Endodermal cell (in vitro differentiated cells): Measurements from ENCODE around the gene HSPG2. TPM values are rescaled to one million over a fixed set of nuclear protein-coding genes. Genes with fewer than 3 reads are reported as not detected.
A peak's percentile ranks its signal among the peaks of the same experiment; 100 is the strongest.

Experiments
- DNase-seq: peaks from one replicate; pipeline ENCODE4 v3.0.0-alpha.2; 2017
- H3K27ac ChIP-seq: 2 replicates; pipeline ENCODE4 v1.5.1; 2013; ENCODE audit warnings: mild to moderate bottlenecking, low read depth, low read length, moderate library complexity
- H3K27me3 ChIP-seq: 2 replicates; pipeline ENCODE4 v1.6.1; 2013; ENCODE audit warnings: mild to moderate bottlenecking, low read length, moderate library complexity; ENCODE audit not compliant: insufficient read depth, control insufficient read depth, poor library complexity, severe bottlenecking
- H3K36me3 ChIP-seq: 2 replicates; pipeline ENCODE4 v1.7.0; 2013; ENCODE audit warnings: mild to moderate bottlenecking, low read length, moderate library complexity; ENCODE audit not compliant: control insufficient read depth, insufficient read depth
- H3K4me1 ChIP-seq: one replicate; pipeline ENCODE4 v1.7.0; 2013; ENCODE audit warnings: low read length; ENCODE audit not compliant: control insufficient read depth, insufficient read depth
- H3K4me3 ChIP-seq: 2 replicates; pipeline ENCODE4 v1.5.1; 2013; ENCODE audit warnings: mild to moderate bottlenecking, low read length, moderate library complexity
- H3K9ac ChIP-seq: 2 replicates; pipeline ENCODE4 v1.6.1; 2013; ENCODE audit warnings: mild to moderate bottlenecking, low read length, moderate library complexity; ENCODE audit not compliant: poor library complexity, severe bottlenecking; ENCODE audit errors: extremely low read depth
- H3K9me3 ChIP-seq: 2 replicates; pipeline ENCODE4 v1.6.1; 2013; ENCODE audit warnings: mild to moderate bottlenecking, low read length, moderate library complexity; ENCODE audit not compliant: control insufficient read depth
- H3K27ac Mint-ChIP-seq: 2 replicates; pipeline ENCODE4 v1.8.0; 2020; ENCODE audit warnings: mixed read lengths
- H3K27me3 Mint-ChIP-seq: 2 replicates; pipeline ENCODE4 v1.8.0; 2021; ENCODE audit warnings: mild to moderate bottlenecking, mixed read lengths; ENCODE audit not compliant: insufficient read depth
- H3K36me3 Mint-ChIP-seq: 2 replicates; pipeline ENCODE4 v1.8.0; 2020; ENCODE audit warnings: low read depth, mixed read lengths
- H3K4me1 Mint-ChIP-seq: 2 replicates; pipeline ENCODE4 v1.8.0; 2020; ENCODE audit warnings: mixed read lengths
- H3K4me3 Mint-ChIP-seq: 2 replicates; pipeline ENCODE4 v1.8.0; 2020; ENCODE audit warnings: mild to moderate bottlenecking, moderate library complexity, mixed read lengths
- H3K9me3 Mint-ChIP-seq: 2 replicates; pipeline ENCODE4 v1.8.0; 2020; ENCODE audit warnings: mild to moderate bottlenecking, mixed read lengths
- WGBS, 2 experiments: methylation state at CpG; one replicate each; pipeline versions ENCODE4 v1.1.5 to v1.1.7; 2013; ENCODE audit warnings: missing lambda C conversion rate in 2 of 2, mixed read lengths in 1 of 2; ENCODE audit not compliant: insufficient coverage in 1 of 2, insufficient read length in 1 of 2; 5-methylcytosine and 5-hydroxymethylcytosine counted together
- total RNA-seq, 2 donors: library from RNA; stranded (reverse); fragmentation: NEBNext Ultra II Directional in 1 of 2; extraction: Animal tissue kit (Norgen Biotek cat#: 25700) in 1 of 2; gene quantifications; 2 replicates in 1 of 2; 3 replicates in 1 of 2; pipeline ENCODE4 v1.2.1, GENCODE V29; 2021
- TF ChIP-seq, protein P1 (sequence below): fragments of 200-600 bp; sonication (generic); conservative IDR thresholded peaks from 2 replicates; pipeline ENCODE4 v1.5.0; 2021; ENCODE audit warnings: antibody characterized with exemption, mild to moderate bottlenecking

The HSPG2 gene
- total RNA-seq, 2 donors from 2014 or later: 222 to 227 TPM

DNA sequence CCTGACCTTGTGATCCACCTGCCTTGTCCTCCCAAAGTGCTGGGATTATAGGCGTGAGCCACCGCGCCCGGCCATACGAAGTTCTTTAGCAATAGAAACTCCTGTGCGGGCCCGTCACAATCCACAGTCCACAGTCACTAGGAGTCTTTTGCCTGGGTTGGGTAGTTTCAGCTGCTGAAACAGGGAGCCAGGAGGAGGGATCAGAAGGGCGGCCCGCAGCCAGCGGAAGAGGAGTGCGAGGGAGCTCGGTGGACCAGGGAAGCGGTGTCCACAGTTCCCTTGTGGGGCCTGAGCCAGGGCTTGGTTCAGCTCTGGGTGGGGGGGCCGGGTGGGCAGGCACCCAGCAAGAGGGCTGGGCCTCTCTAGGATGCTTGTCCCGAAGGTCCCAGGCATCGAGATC lies 17.9 kb upstream of the HSPG2 start:
- peaks cover 12% of the 10 kb centered on the region for H3K4me1 Mint-ChIP-seq
- no peak overlapping the region for H3K27ac Mint-ChIP-seq
- no peaks in the 10 kb centered on the region for H3K36me3 Mint-ChIP-seq
- Histone ChIP-seq H3K4me3 (no peak overlapping the region), H3K9ac (no peak overlapping the region), H3K36me3 (no peaks in the 10 kb centered on the region), H3K27ac (no peak overlapping the region), H3K27me3 (no peaks in the 10 kb centered on the region), H3K4me1 (peaks cover 13% of the 10 kb centered on the region), H3K9me3 (no peaks in the 10 kb centered on the region)
- TF ChIP-seq, protein P1, sequence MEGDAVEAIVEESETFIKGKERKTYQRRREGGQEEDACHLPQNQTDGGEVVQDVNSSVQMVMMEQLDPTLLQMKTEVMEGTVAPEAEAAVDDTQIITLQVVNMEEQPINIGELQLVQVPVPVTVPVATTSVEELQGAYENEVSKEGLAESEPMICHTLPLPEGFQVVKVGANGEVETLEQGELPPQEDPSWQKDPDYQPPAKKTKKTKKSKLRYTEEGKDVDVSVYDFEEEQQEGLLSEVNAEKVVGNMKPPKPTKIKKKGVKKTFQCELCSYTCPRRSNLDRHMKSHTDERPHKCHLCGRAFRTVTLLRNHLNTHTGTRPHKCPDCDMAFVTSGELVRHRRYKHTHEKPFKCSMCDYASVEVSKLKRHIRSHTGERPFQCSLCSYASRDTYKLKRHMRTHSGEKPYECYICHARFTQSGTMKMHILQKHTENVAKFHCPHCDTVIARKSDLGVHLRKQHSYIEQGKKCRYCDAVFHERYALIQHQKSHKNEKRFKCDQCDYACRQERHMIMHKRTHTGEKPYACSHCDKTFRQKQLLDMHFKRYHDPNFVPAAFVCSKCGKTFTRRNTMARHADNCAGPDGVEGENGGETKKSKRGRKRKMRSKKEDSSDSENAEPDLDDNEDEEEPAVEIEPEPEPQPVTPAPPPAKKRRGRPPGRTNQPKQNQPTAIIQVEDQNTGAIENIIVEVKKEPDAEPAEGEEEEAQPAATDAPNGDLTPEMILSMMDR: no peak
- no peak for DNase-seq
- peaks cover 1% of the 10 kb centered on the region for H3K27me3 Mint-ChIP-seq
- 89 to 91% methylated on average over 11 to 16 of the region's 16 CpGs for WGBS, 2 experiments
- H3K4me3 Mint-ChIP-seq: no peak overlapping the region
- H3K9me3 Mint-ChIP-seq: no peaks in the 10 kb centered on the region

DNA sequence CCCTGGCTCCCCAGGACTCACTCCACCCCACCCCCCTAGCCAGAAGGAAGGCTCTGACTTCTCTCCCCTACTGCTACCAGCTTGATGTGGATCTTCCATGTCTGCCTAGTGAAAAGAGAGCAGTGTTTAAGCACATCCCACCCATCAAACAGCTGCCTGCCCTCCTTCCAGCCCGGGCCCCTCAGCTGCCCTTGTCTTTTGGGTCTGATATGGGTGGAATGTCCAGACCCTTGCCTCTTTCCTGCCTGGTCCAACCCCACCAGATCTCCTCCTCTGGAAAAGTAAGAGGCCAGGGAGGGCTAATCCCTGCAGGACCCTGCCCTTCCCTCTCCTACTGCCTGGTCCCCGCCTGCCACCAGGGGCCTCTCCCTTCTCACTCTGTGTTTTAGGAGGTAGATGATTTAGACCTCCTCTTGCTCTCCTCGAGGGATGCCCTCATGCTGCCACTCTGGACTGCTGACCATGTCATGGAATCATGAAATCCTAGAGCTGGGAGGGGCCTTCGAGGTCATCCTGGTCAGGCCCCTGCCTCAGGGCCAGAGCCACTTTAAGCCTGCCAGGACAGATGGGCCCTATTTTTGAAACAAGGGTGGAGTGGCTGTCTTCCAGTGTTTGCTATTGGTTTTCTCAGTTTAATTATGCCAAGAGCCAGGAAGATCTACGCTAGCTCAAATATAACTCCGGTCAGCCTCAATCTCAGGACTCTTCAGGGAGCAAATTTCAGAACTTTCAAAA lies 15.8 kb upstream of the HSPG2 start:
- no peaks in the 10 kb centered on the region for H3K27me3 Mint-ChIP-seq
- no peak overlapping the region for H3K27ac Mint-ChIP-seq
- peak; percentile 71 for DNase-seq
- Histone ChIP-seq H3K27ac (no peak overlapping the region), H3K36me3 (no peaks in the 10 kb centered on the region), H3K4me1 (peaks cover 13% of the 10 kb centered on the region), H3K27me3 (no peaks in the 10 kb centered on the region), H3K9me3 (no peaks in the 10 kb centered on the region), H3K4me3 (no peak overlapping the region), H3K9ac (no peak overlapping the region)
- H3K36me3 Mint-ChIP-seq: no peaks in the 10 kb centered on the region
- WGBS, 2 experiments: 84 to 92% methylated on average over 5 to 6 of the region's 6 CpGs
- no peak overlapping the region for H3K4me3 Mint-ChIP-seq
- TF ChIP-seq, protein P1: peak; percentile 71
- H3K4me1 Mint-ChIP-seq: peaks cover 12% of the 10 kb centered on the region
- H3K9me3 Mint-ChIP-seq: no peaks in the 10 kb centered on the region

DNA sequence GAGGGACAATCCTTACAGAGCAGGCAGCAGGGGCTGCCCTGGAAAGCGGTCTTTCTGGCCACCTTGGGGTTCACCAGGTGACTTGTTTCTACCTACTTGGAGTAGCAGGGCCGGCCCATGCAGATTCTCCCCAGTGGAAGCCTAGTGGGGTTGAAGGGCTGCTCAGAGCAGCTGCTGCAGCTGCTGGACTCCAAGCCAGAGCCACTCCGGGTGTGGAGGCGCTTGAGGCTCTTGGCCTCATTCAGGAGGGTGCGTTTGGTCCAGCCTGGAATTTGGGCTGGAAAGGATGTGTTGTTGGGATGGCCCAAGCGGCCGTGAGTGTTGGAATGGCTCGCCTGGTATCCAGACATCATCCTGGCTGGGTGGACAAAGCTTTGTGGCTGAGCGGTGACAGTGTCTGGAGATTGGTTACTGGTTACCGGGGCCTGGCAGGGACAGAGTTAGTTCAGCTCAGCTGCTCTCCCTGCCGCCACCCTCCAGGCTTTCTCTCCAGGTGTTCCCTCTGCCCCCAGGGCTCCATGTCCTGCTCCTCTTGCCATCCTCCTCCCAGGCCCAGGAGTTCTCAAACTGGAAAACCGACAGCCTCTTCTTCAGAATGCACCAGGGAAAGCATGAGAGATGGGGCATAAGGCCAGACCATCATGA lies 14.2 kb upstream of the HSPG2 start:
- Histone ChIP-seq H3K36me3 (no peaks in the 10 kb centered on the region), H3K9ac (no peak overlapping the region), H3K4me1 (peaks cover 6% of the 10 kb centered on the region), H3K27ac (no peak overlapping the region), H3K27me3 (no peaks in the 10 kb centered on the region), H3K9me3 (no peaks in the 10 kb centered on the region), H3K4me3 (no peak overlapping the region)
- H3K9me3 Mint-ChIP-seq: no peaks in the 10 kb centered on the region
- no peak overlapping the region for H3K4me3 Mint-ChIP-seq
- H3K4me1 Mint-ChIP-seq: peaks cover 8% of the 10 kb centered on the region
- 92 to 93% methylated on average over 5 to 12 of the region's 12 CpGs for WGBS, 2 experiments
- peak; percentile 40 for DNase-seq
- no peaks in the 10 kb centered on the region for H3K36me3 Mint-ChIP-seq
- no peaks in the 10 kb centered on the region for H3K27me3 Mint-ChIP-seq
- TF ChIP-seq, protein P1: no peak
- H3K27ac Mint-ChIP-seq: no peak overlapping the region
